SK-N-SH (cell line): ENCODE data around the gene PLEKHA8. TPM values are rescaled to one million over a fixed set of nuclear protein-coding genes. Genes with fewer than 3 reads are reported as not detected.

Experiments
- CTCF ChIA-PET: fragments of 300-600, 350-600 bp; formaldehyde crosslinking; extraction: SDS; loops from one replicate; lab custom pipeline; 2021; lab: Yijun Ruan, JAX
- POLR2A ChIA-PET: fragments of 350-600 bp; sonication (Branson Sonifier 250); formaldehyde crosslinking; extraction: SDS; loops from one replicate; lab custom pipeline; 2020; ENCODE audit warnings: antibody characterized with exemption, inconsistent platforms; lab: Yijun Ruan, JAX
- DNase-seq: peaks from one replicate; pipeline ENCODE4 v3.0.0; 2012
- H2AFZ ChIP-seq: fragments of 200-600 bp; sonication (generic); 2 replicates; pipeline ENCODE4 v1.8.1; 2016; ENCODE audit warnings: antibody characterized with exemption, mild to moderate bottlenecking, low read depth
- H3F3A ChIP-seq: fragments of 200-600 bp; sonication (generic); replicated peaks from 2 replicates; pipeline ENCODE3; 2016; ENCODE audit warnings: antibody characterized with exemption, mild to moderate bottlenecking; ENCODE audit not compliant: insufficient read depth
- H3K27ac ChIP-seq, 2 experiments: fragments of 200-500 bp in 1 of 2; fragments of 200-600 bp in 1 of 2; sonication (Bioruptor generic) in 1 of 2; sonication (generic), shearing (Covaris generic) in 1 of 2; 2 replicates each; pipeline versions ENCODE4 v1.5.1 to v1.6.1; 2014 to 2016; ENCODE audit warnings: low read depth in 2 of 2, inconsistent platforms in 1 of 2, low read length in 1 of 2, mild to moderate bottlenecking in 1 of 2, mixed read lengths in 1 of 2
- H3K27me3 ChIP-seq: fragments of 200-600 bp; sonication (generic), shearing (Covaris generic); 2 replicates; pipeline ENCODE4 v1.6.1; 2016; ENCODE audit warnings: mixed run types; ENCODE audit not compliant: insufficient read depth
- H3K36me3 ChIP-seq, 2 experiments: fragments of 200-500 bp in 1 of 2; fragments of 200-600 bp in 1 of 2; sonication (Bioruptor generic) in 1 of 2; sonication (generic) in 1 of 2; replicated peaks in 1 of 2; 2 replicates each; pipeline versions ENCODE3 to v1.5.1; 2014 to 2016; ENCODE audit warnings: low read length in 1 of 2, mild to moderate bottlenecking in 1 of 2; ENCODE audit not compliant: insufficient read depth in 2 of 2, control insufficient read depth in 1 of 2
- H3K4me1 ChIP-seq, 2 experiments: fragments of 200-500 bp in 1 of 2; fragments of 200-600 bp in 1 of 2; sonication (Bioruptor generic) in 1 of 2; sonication (generic), shearing (Covaris generic) in 1 of 2; 2 replicates each; pipeline versions ENCODE4 v1.5.1 to v1.6.1; 2014 to 2016; ENCODE audit warnings: low read depth in 1 of 2, low read length in 1 of 2, mixed run types in 1 of 2; ENCODE audit not compliant: insufficient read depth in 2 of 2, control insufficient read depth in 1 of 2
- H3K4me2 ChIP-seq: fragments of 200-600 bp; sonication (generic), shearing (Covaris generic); 2 replicates; pipeline ENCODE4 v1.6.1; 2017; ENCODE audit warnings: mixed run types
- H3K4me3 ChIP-seq, 2 experiments: fragments of 200-500 bp in 1 of 2; fragments of 200-600 bp in 1 of 2; sonication (Bioruptor generic) in 1 of 2; sonication (generic), shearing (Covaris generic) in 1 of 2; 2 replicates each; pipeline versions ENCODE4 v1.5.1 to v1.8.1; 2014 to 2016; ENCODE audit warnings: low read depth in 2 of 2, inconsistent platforms in 1 of 2, low read length in 1 of 2, mild to moderate bottlenecking in 1 of 2, mixed read lengths in 1 of 2, moderate library complexity in 1 of 2
- H3K79me2 ChIP-seq: fragments of 200-600 bp; sonication (generic); 2 replicates; pipeline ENCODE4 v1.8.1; 2017; ENCODE audit warnings: mild to moderate bottlenecking; ENCODE audit not compliant: insufficient read depth
- H3K9ac ChIP-seq: fragments of 200-600 bp; sonication (generic); 2 replicates; pipeline ENCODE4 v1.6.1; 2017; ENCODE audit warnings: mixed run types
- H3K9me2 ChIP-seq: fragments of 200-600 bp; sonication (generic); 2 replicates; pipeline ENCODE4 v1.6.1; 2017; ENCODE audit warnings: mixed run types
- H3K9me3 ChIP-seq: fragments of 200-600 bp; sonication (generic); 2 replicates; pipeline ENCODE4 v1.6.1; 2017; ENCODE audit warnings: mixed run types, mild to moderate bottlenecking, moderate library complexity
- H4K20me1 ChIP-seq: fragments of 200-600 bp; sonication (generic); 2 replicates; pipeline ENCODE4 v1.6.1; 2017; ENCODE audit warnings: mild to moderate bottlenecking, mixed run types; ENCODE audit not compliant: insufficient read depth
- CHD2 ChIP-seq: fragments of 150-350 bp; IDR thresholded peaks from 2 replicates; pipeline ENCODE4 v1.6.1; 2018; ENCODE audit warnings: low read length; ENCODE audit not compliant: partially characterized antibody
- CTCF ChIP-seq: fragments of 200-600 bp; sonication (generic); IDR thresholded peaks from 2 replicates; pipeline ENCODE4 v1.6.1; 2017; ENCODE audit warnings: antibody characterized with exemption, mild to moderate bottlenecking, moderate library complexity
- ELF1 ChIP-seq: IDR thresholded peaks from 2 replicates; pipeline ENCODE4 v1.4.0; 2012
- EZH2phosphoT487 ChIP-seq: fragments of 200-600 bp; sonication (generic); IDR thresholded peaks from 2 replicates; pipeline ENCODE4 v1.6.1; 2017; ENCODE audit warnings: low read depth, mixed run types, mild to moderate bottlenecking, antibody characterized with exemption, moderate library complexity, borderline replicate concordance
- FOSL2 ChIP-seq: IDR thresholded peaks from 2 replicates; pipeline ENCODE4 v1.4.0; 2012; ENCODE audit warnings: low read depth, mild to moderate bottlenecking, moderate library complexity, borderline replicate concordance
- FOXJ3 ChIP-seq: sonication (generic); formaldehyde crosslinking; IDR thresholded peaks from 2 replicates; pipeline ENCODE4 v1.5.1; 2020; ENCODE audit warnings: mild to moderate bottlenecking, missing genetic modification reagents
- GATA2 ChIP-seq: sonication (generic); formaldehyde crosslinking; IDR thresholded peaks from 2 replicates; pipeline ENCODE4 v1.5.0; 2020; ENCODE audit warnings: mild to moderate bottlenecking, missing genetic modification reagents
- MEF2A ChIP-seq: IDR thresholded peaks from 2 replicates; pipeline ENCODE4 v1.4.0; 2012; ENCODE audit warnings: low read depth, borderline replicate concordance
- PBX3 ChIP-seq: IDR thresholded peaks from 2 replicates; pipeline ENCODE4; 2012
- TCF12 ChIP-seq: IDR thresholded peaks from 2 replicates; pipeline ENCODE4 v1.4.0; 2012
- USF2 ChIP-seq: fragments of 150-350 bp; IDR thresholded peaks from 2 replicates; pipeline ENCODE4 v1.6.1; 2017; ENCODE audit warnings: antibody characterized with exemption, low read length, low read depth, borderline replicate concordance
- WGBS: methylation state at CpG from one replicate; pipeline ENCODE4 v1.1.6; 2017; ENCODE audit warnings: low lambda C conversion rate; 5-methylcytosine and 5-hydroxymethylcytosine counted together
- polyA plus RNA-seq, 3 experiments: library from polyadenylated mRNA; depleted of rRNA; stranded (reverse); fragments of >200 nt; gene quantifications; 2 replicates each; pipeline ENCODE4 v1.2.3, GENCODE V29; 2012

Gene PLEKHA8
- polyA plus RNA-seq, 1 of the 3 experiments (the other 2 are of a cell fraction): 4.9 TPM

GRCh38 chr7:30046127-30046770, 18.0 kb downstream of the PLEKHA8 start:
- no peaks in the 10 kb centered on the region; a peak in 1 of 4 replicates for H3K4me1 ChIP-seq
- DNase-seq: no peak
- H3K79me2 ChIP-seq: peaks cover 22% of the 10 kb centered on the region; the same call in 1 of the 2 replicates
- no peaks in the 10 kb centered on the region for H4K20me1 ChIP-seq
- CTCF ChIA-PET: interaction anchor here (1.2 to 4.7 kb wide), 5 partner anchors 9 to 125 kb away, joined by 3 to 33 read pairs (median 5); no protein-coding TSS in a partner anchor
- H3K27ac ChIP-seq: no peak overlapping the region
- H3K27me3 ChIP-seq: no peaks in the 10 kb centered on the region
- H3K4me3 ChIP-seq: no peak overlapping the region
- POLR2A ChIA-PET: no interaction called here
- H3K9me2 ChIP-seq: no peaks in the 10 kb centered on the region
- no peak overlapping the region for H2AFZ ChIP-seq
- TF ChIP-seq ELF1: no peak
- TF ChIP-seq EZH2phosphoT487: no peak
- no peak for TF ChIP-seq GATA2 (CRISPR knock-in tag)
- TF ChIP-seq FOXJ3 (CRISPR knock-in tag): no peak
- TF ChIP-seq CTCF: no peak
- TF ChIP-seq TCF12: no peak
- no peaks in the 10 kb centered on the region for H3K9me3 ChIP-seq
- H3K4me2 ChIP-seq: no peak overlapping the region
- over 99% methylated on average over 3 of the region's 3 CpGs for WGBS
- H3K9ac ChIP-seq: no peak overlapping the region
- H3F3A ChIP-seq: no peaks in the 10 kb centered on the region
- peaks cover 37 to 65% of the 10 kb centered on the region in 2 experiments for H3K36me3 ChIP-seq

GRCh38 chr7:30047124-30047523, 18.9 kb downstream of the PLEKHA8 start:
- no peaks in the 10 kb centered on the region for H3F3A ChIP-seq
- no peaks in the 10 kb centered on the region for H4K20me1 ChIP-seq
- no peaks in the 10 kb centered on the region for H3K9me2 ChIP-seq
- POLR2A ChIA-PET: no interaction called here
- no peak overlapping the region for H3K4me3 ChIP-seq
- peaks cover 41 to 65% of the 10 kb centered on the region in 2 experiments for H3K36me3 ChIP-seq
- H3K27ac ChIP-seq: no peak overlapping the region
- CTCF ChIA-PET: interaction anchor here (1.1 to 4.7 kb wide), 6 partner anchors 10 to 126 kb away, joined by 3 to 33 read pairs (median 4); no protein-coding TSS in a partner anchor
- no peak overlapping the region for H2AFZ ChIP-seq
- WGBS: 68% methylated on average over 2 of the region's 2 CpGs
- H3K4me2 ChIP-seq: no peak overlapping the region
- H3K4me1 ChIP-seq: no peaks in the 10 kb centered on the region; a peak in 1 of 4 replicates
- DNase-seq: no peak
- no peak overlapping the region for H3K9ac ChIP-seq
- peaks cover 15% of the 10 kb centered on the region; the same call in 1 of the 2 replicates for H3K79me2 ChIP-seq
- H3K27me3 ChIP-seq: no peaks in the 10 kb centered on the region
- no peaks in the 10 kb centered on the region for H3K9me3 ChIP-seq
- TF ChIP-seq USF2 (no peak), PBX3 (no peak), ELF1 (no peak), CHD2 (no peak), FOSL2 (no peak), MEF2A (no peak)
